Panc1 (cell line): ENCODE measurements around the gene CSF1. TPM values are rescaled to one million over a fixed set of nuclear protein-coding genes. Genes with fewer than 3 reads are reported as not detected.
A peak's percentile ranks its signal among the peaks of the same experiment; 100 is the strongest.
"Not testable (repeated sequence)": the region's sequence is repeated elsewhere in the genome, so short reads cannot be mapped to it uniquely, and the experiment has no call there.

Source experiments
- ATAC-seq: fragments of 200-7000 bp; cut with Tn5 transposase; 2 replicates; pipeline ENCODE4 v1.9.1; 2020; ENCODE audit warnings: mild to moderate bottlenecking, moderate library complexity
- BruUV-seq: library from RNA; stranded (reverse); fragments of 400-500 nt; replicated peaks from 2 replicates; lab custom pipeline; 2021; lab: Mats Ljungman, UMichigan
- CTCF ChIA-PET: fragments of 300-600 bp; sonication (Branson Sonifier 250); formaldehyde crosslinking; loops from one replicate; lab custom pipeline; 2022; ENCODE audit warnings: antibody characterized with exemption; lab: Charles Lee
- POLR2A ChIA-PET: fragments of 300-600 bp; sonication (Branson Sonifier 250); formaldehyde crosslinking; loops from one replicate; lab custom pipeline; 2022; ENCODE audit warnings: antibody characterized with exemption; lab: Charles Lee
- DNase-seq: peaks from one replicate; pipeline ENCODE4 v3.0.0-alpha.2; 2010; ENCODE audit warnings: low read depth, low spot score
- H3K27ac ChIP-seq: 2 replicates; pipeline ENCODE4 v1.5.1; 2011; ENCODE audit warnings: mild to moderate bottlenecking, low read length, inconsistent platforms
- H3K27me3 ChIP-seq: fragments of 200-500 bp; sonication (Bioruptor generic); 2 replicates; pipeline ENCODE4 v1.6.0; 2014; ENCODE audit warnings: low read length, inconsistent platforms; ENCODE audit not compliant: control insufficient read depth, insufficient read depth
- H3K36me3 ChIP-seq: fragments of 200-500 bp; sonication (Bioruptor generic); 2 replicates; pipeline ENCODE4 v1.5.1; 2014; ENCODE audit warnings: inconsistent platforms, mild to moderate bottlenecking, low read length, moderate library complexity; ENCODE audit not compliant: control insufficient read depth, insufficient read depth
- H3K4me1 ChIP-seq: 2 replicates; pipeline ENCODE4 v1.5.1; 2011; ENCODE audit warnings: inconsistent platforms, mild to moderate bottlenecking, low read length, moderate library complexity; ENCODE audit not compliant: control insufficient read depth, insufficient read depth
- H3K4me3 ChIP-seq, 2 experiments: 2 replicates each; pipeline ENCODE4 v1.5.1; 2011 to 2012; ENCODE audit warnings: low read depth in 2 of 2, low read length in 2 of 2, mild to moderate bottlenecking in 2 of 2, inconsistent platforms in 1 of 2, moderate library complexity in 1 of 2
- H3K9me3 ChIP-seq: fragments of 200-500 bp; sonication (Bioruptor generic); 2 replicates; pipeline ENCODE4 v1.5.1; 2014; ENCODE audit warnings: low read depth, mild to moderate bottlenecking, inconsistent platforms, low read length, moderate library complexity; ENCODE audit not compliant: control insufficient read depth, insufficient read depth
- POLR2AphosphoS5 ChIP-seq: IDR thresholded peaks from 2 replicates; pipeline ENCODE4 v1.6.1; 2012; ENCODE audit warnings: mild to moderate bottlenecking, low read depth, low read length, moderate library complexity
- SIN3A ChIP-seq: IDR thresholded peaks from 2 replicates; pipeline ENCODE4 v1.6.1; 2012; ENCODE audit warnings: low read depth, mild to moderate bottlenecking, low read length, moderate library complexity, borderline replicate concordance; ENCODE audit not compliant: insufficient read depth
- TCF7L2 ChIP-seq: IDR thresholded peaks from 2 replicates; pipeline ENCODE4 v1.6.1; 2011; ENCODE audit warnings: mild to moderate bottlenecking, low read depth, low read length, inconsistent platforms
- in situ Hi-C: cut with HindIII; loops from 2 replicates; pipeline ENCODE4 v1.10.0; 2016; ENCODE audit warnings: low sequenced_read_pairs, low pct_unique_long_range_greater_than_20kb
- intact Hi-C: fragments of 100-400 bp; cut with micrococcal nuclease; formaldehyde crosslinking; loops from one replicate; pipeline ENCODE4 v1.10.0; 2022; ENCODE audit not compliant: unreplicated experiment
- total RNA-seq: library from RNA; stranded (reverse); gene quantifications from one replicate; pipeline ENCODE4 v1.2.1, GENCODE V29; 2021; ENCODE audit not compliant: unreplicated experiment
- TF ChIP-seq, protein P1 (sequence below): fragments of 450-650 bp; IDR thresholded peaks from 2 replicates; pipeline ENCODE4 v1.5.1; 2017; ENCODE audit warnings: mild to moderate bottlenecking
- TF ChIP-seq, protein P2 (sequence below), 2 experiments: IDR thresholded peaks; 2 replicates each; pipeline ENCODE4 v1.6.1; 2011 to 2012; ENCODE audit warnings: low read depth in 2 of 2, control low read depth in 1 of 2, low read length in 1 of 2, mild to moderate bottlenecking in 1 of 2, moderate library complexity in 1 of 2; ENCODE audit not compliant: insufficient read depth in 1 of 2

Gene CSF1
- total RNA-seq, 1 experiment from 2014 or later = 217 TPM

DNA sequence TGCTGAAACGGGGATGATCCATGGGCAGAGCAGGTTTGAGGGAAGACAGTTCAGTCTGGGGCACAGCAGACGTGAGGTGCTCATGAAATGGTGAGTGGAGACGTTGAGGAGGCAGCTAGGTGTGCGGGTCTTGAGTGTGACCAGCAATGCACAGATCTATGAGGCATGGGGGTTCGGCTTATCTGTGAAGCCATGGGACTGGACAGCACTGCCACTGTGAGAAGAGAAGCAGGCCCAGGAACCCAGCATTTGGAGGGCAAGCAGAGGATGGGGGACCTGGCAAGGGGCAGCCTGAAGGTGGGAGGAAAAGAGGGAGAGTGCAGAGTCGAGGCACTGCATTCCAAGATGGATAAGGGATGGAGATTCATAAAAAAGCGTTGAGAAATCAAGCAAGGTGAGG is 8.0 kb downstream of the CSF1 start:
- intact Hi-C loops = no loop called here
- H3K36me3 ChIP-seq = peaks cover 8% of the 10 kb centered on the region

DNA sequence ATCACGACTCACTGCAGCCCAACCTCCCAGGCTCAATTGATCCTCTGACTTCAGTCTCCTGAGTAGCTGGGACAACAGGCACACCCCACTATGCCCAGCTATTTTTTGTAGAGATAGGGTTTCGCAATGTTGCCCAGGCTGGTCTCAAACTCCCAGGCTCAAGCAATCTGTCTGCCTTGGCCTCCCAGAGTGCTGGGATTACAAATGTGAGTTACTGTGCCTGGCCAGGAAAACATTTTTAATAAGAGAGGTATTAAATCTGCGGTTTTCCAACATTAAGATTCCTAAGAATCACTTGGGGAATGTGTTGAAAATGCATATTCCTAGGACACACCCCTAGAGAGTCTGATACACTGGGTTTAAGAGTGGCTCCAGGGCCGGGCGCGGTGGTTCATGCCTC is 8.7 kb downstream of the CSF1 start:
- H3K36me3 ChIP-seq = peaks cover 8% of the 10 kb centered on the region
- DNase-seq = no peak
- no TSS peak for BruUV-seq
- intact Hi-C loops = no loop called here
- in situ Hi-C loops = no loop called here
- CTCF ChIA-PET = interaction anchor here (1.3 kb wide), 1 partner anchor 127 kb away, joined by 3 read pairs; no protein-coding TSS in a partner anchor
- POLR2A ChIA-PET = no interaction called here
- ATAC-seq = no peak
- peaks cover 95% of the 10 kb centered on the region for H3K4me1 ChIP-seq
- H3K9me3 ChIP-seq = no peaks in the 10 kb centered on the region
- TF ChIP-seq, protein P1, sequence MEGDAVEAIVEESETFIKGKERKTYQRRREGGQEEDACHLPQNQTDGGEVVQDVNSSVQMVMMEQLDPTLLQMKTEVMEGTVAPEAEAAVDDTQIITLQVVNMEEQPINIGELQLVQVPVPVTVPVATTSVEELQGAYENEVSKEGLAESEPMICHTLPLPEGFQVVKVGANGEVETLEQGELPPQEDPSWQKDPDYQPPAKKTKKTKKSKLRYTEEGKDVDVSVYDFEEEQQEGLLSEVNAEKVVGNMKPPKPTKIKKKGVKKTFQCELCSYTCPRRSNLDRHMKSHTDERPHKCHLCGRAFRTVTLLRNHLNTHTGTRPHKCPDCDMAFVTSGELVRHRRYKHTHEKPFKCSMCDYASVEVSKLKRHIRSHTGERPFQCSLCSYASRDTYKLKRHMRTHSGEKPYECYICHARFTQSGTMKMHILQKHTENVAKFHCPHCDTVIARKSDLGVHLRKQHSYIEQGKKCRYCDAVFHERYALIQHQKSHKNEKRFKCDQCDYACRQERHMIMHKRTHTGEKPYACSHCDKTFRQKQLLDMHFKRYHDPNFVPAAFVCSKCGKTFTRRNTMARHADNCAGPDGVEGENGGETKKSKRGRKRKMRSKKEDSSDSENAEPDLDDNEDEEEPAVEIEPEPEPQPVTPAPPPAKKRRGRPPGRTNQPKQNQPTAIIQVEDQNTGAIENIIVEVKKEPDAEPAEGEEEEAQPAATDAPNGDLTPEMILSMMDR = no peak
- no peak for TF ChIP-seq POLR2AphosphoS5
- TF ChIP-seq, protein P2, sequence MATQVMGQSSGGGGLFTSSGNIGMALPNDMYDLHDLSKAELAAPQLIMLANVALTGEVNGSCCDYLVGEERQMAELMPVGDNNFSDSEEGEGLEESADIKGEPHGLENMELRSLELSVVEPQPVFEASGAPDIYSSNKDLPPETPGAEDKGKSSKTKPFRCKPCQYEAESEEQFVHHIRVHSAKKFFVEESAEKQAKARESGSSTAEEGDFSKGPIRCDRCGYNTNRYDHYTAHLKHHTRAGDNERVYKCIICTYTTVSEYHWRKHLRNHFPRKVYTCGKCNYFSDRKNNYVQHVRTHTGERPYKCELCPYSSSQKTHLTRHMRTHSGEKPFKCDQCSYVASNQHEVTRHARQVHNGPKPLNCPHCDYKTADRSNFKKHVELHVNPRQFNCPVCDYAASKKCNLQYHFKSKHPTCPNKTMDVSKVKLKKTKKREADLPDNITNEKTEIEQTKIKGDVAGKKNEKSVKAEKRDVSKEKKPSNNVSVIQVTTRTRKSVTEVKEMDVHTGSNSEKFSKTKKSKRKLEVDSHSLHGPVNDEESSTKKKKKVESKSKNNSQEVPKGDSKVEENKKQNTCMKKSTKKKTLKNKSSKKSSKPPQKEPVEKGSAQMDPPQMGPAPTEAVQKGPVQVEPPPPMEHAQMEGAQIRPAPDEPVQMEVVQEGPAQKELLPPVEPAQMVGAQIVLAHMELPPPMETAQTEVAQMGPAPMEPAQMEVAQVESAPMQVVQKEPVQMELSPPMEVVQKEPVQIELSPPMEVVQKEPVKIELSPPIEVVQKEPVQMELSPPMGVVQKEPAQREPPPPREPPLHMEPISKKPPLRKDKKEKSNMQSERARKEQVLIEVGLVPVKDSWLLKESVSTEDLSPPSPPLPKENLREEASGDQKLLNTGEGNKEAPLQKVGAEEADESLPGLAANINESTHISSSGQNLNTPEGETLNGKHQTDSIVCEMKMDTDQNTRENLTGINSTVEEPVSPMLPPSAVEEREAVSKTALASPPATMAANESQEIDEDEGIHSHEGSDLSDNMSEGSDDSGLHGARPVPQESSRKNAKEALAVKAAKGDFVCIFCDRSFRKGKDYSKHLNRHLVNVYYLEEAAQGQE (IDR thresholded peaks at IDR 0.05; ENCODE audit: insufficient read depth in 1 of 2, low read depth in 2 of 2, low read length in 1 of 2) = no peak
- no peak for TF ChIP-seq TCF7L2
- no peak for TF ChIP-seq SIN3A
- H3K27ac ChIP-seq = peak overlapping the region; percentile 97
- no peaks in the 10 kb centered on the region for H3K27me3 ChIP-seq
- no peak overlapping the region for H3K4me3 ChIP-seq

More for the DNA sequence above, 8.0 kb downstream of the CSF1 start:
- ChIA-PET CTCF (no interaction called here), POLR2A (no interaction called here)
- ATAC-seq = no peak
- no TSS peak for BruUV-seq
- in situ Hi-C loops = no loop called here
- peak overlapping the region; percentile 97 for H3K27ac ChIP-seq
- DNase-seq = no peak
- peaks cover 93% of the 10 kb centered on the region for H3K4me1 ChIP-seq
- H3K9me3 ChIP-seq = no peaks in the 10 kb centered on the region
- no peaks in the 10 kb centered on the region for H3K27me3 ChIP-seq
- TF ChIP-seq, protein P1 = no peak
- TF ChIP-seq POLR2AphosphoS5 (no peak; the same call in 1 of the 2 replicates), TCF7L2 (no peak)
- TF ChIP-seq, protein P2 (IDR thresholded peaks at IDR 0.05; ENCODE audit: insufficient read depth in 1 of 2, low read depth in 2 of 2, low read length in 1 of 2) = no peak
- H3K4me3 ChIP-seq = no peak overlapping the region

DNA sequence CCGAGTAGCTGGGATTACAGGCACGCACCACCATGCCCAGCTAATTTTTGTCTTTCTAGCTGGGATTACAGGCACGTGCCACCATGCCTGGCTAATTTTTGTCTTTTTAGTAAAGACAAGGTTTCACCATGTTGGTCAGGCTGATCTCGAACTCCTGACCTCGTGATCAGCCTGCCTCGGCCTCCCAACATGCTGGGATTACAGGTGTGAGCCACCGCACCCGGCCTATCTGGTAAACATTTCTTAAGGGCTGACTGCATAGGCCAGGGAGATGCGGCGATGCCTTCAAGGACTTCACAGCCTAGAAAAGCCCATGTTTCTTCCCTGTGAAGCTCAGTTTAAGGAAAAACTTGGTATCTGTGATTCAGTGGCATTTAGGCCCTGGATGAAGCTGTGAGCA is 9.7 kb downstream of the CSF1 start:
- CTCF ChIA-PET = interaction anchor here (1.3 kb wide), 1 partner anchor 128 kb away, joined by 3 read pairs; no protein-coding TSS in a partner anchor
- Histone ChIP-seq H3K4me1 (peaks cover 95% of the 10 kb centered on the region), H3K27ac (peak overlapping the region; percentile 97)
- H3K27me3 ChIP-seq, H3K9me3 ChIP-seq, H3K4me3 ChIP-seq, BruUV-seq, H3K36me3 ChIP-seq, ATAC-seq, DNase-seq, in situ Hi-C loops, intact Hi-C loops: not testable (repeated sequence)
- POLR2A ChIA-PET = interaction anchor here (0.9 to 1.5 kb wide), 2 partner anchors 8 to 128 kb away, joined by 3 read pairs; no protein-coding TSS in a partner anchor
